Measurements from ENCODE around the gene RAPGEF2. TPM values are rescaled to one million over a fixed set of nuclear protein-coding genes. Genes with fewer than 3 reads are reported as not detected.
"Not testable (repeated sequence)": the region's sequence is repeated elsewhere in the genome, so short reads cannot be mapped to it uniquely, and the experiment has no call there.

Gene RAPGEF2
- total RNA-seq, 1 donor from 2014 or later: 32.4 TPM

GRCh38 chr4:159090255-159090654, 12.6 kb upstream of the RAPGEF2 start:
- Histone ChIP-seq H3K27ac (no peak overlapping the region), H3K27me3 (no peaks in the 10 kb centered on the region), H3K36me3 (no peaks in the 10 kb centered on the region), H3K9me3 (no peaks in the 10 kb centered on the region), H3K4me1 (no peaks in the 10 kb centered on the region), H3K4me3 (no peak overlapping the region)
- DNase-seq (ENCODE audit: extremely low spot score in 2 of 2): no peak
- intact Hi-C loops (cut with DNase I): no loop called here
- no peak for TF ChIP-seq POLR2AphosphoS5 (IDR thresholded peaks at IDR 0.05; ENCODE audit: insufficient read depth in 1 of 2, low read depth in 1 of 2)

GRCh38 chr4:159094156-159094555, 8.7 kb upstream of the RAPGEF2 start:
- H3K36me3 ChIP-seq; DNase-seq (ENCODE audit: extremely low spot score in 2 of 2); H3K4me1 ChIP-seq; H3K4me3 ChIP-seq; H3K9me3 ChIP-seq; H3K27ac ChIP-seq; H3K27me3 ChIP-seq; intact Hi-C loops (cut with DNase I): not testable (repeated sequence)

DNA sequence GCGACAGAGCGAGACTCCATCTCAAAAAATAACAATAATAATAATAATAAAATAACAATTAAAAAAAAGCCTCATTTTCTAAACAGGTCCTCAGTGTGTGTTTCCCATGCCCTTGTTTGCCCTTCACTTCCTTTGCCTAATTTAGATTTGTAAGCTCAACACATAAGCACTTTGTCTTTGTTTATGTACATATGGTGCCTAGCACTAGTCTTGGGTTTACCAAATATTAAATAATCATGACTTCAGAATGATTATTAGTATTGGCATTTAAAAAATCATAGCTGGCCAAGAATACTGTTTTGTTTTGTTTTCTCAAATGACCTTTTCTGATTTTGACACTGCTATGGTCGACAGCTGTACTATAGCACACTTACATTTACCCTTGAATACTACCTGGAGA, 6.4 kb upstream of the RAPGEF2 start:
- intact Hi-C loops (cut with DNase I): no loop called here
- TF ChIP-seq POLR2A (IDR thresholded peaks at IDR 0.05) (no peak), POLR2AphosphoS5 (IDR thresholded peaks at IDR 0.05; ENCODE audit: insufficient read depth in 1 of 2, low read depth in 1 of 2) (no peak), CTCF (IDR thresholded peaks at IDR 0.05) (no peak)
- Histone ChIP-seq H3K4me3 (no peak overlapping the region), H3K4me1 (no peaks in the 10 kb centered on the region), H3K27ac (no peak overlapping the region), H3K36me3 (no peaks in the 10 kb centered on the region), H3K27me3 (no peaks in the 10 kb centered on the region), H3K9me3 (no peaks in the 10 kb centered on the region)
- no peak for DNase-seq (ENCODE audit: extremely low spot score in 2 of 2)

- intact Hi-C loops (cut with DNase I): no loop called here
- TF ChIP-seq CTCF (IDR thresholded peaks at IDR 0.05) (no peak), POLR2AphosphoS5 (IDR thresholded peaks at IDR 0.05; ENCODE audit: insufficient read depth in 1 of 2, low read depth in 1 of 2) (no peak), POLR2A (IDR thresholded peaks at IDR 0.05) (no peak)
Measured at GRCh38 chr4:159097144-159097543, 5.7 kb upstream of the RAPGEF2 start.

DNA sequence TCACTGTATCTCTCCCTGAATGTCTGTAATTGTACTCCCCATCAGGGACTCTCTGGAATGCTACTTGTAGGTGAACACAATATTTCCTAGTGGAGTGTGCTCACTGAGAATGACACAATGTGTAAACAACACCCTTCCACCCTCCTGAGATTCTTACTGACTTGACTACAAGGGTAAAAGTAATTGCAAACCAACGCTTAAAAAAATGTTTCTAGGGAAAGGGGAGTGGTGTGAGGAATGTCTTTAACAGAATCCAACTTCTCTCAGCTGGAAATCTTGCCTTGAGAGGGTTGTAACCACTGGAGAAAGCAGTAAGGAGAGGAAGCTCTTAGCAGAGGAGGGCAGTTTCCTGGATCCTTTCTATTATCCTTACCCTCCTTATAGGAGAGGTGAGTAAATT, 5.1 kb upstream of the RAPGEF2 start:
- Histone ChIP-seq H3K27ac (no peak overlapping the region), H3K36me3 (no peaks in the 10 kb centered on the region), H3K9me3 (no peaks in the 10 kb centered on the region), H3K4me1 (peaks cover 5% of the 10 kb centered on the region), H3K27me3 (no peaks in the 10 kb centered on the region), H3K4me3 (no peak overlapping the region)
- TF ChIP-seq POLR2A (IDR thresholded peaks at IDR 0.05) (no peak), POLR2AphosphoS5 (IDR thresholded peaks at IDR 0.05; ENCODE audit: insufficient read depth in 1 of 2, low read depth in 1 of 2) (no peak), CTCF (IDR thresholded peaks at IDR 0.05) (no peak)
- no peak for DNase-seq (ENCODE audit: extremely low spot score in 2 of 2)
- intact Hi-C loops (cut with DNase I): no loop called here

More at GRCh38 chr4:159097144-159097543, 5.7 kb upstream of the RAPGEF2 start:
- no peak for DNase-seq (ENCODE audit: extremely low spot score in 2 of 2)
- Histone ChIP-seq H3K9me3 (no peaks in the 10 kb centered on the region), H3K27me3 (no peaks in the 10 kb centered on the region), H3K36me3 (no peaks in the 10 kb centered on the region), H3K4me3 (no peak overlapping the region), H3K27ac (no peak overlapping the region), H3K4me1 (peaks cover 2% of the 10 kb centered on the region)

GRCh38 chr4:159098482-159099127, 4.3 kb upstream of the RAPGEF2 start:
- intact Hi-C loops (cut with DNase I): no loop called here
- no peaks in the 10 kb centered on the region for H3K27me3 ChIP-seq

More at GRCh38 chr4:159098482-159099127, 4.3 kb upstream of the RAPGEF2 start:
- Histone ChIP-seq H3K4me1 (peaks cover 5% of the 10 kb centered on the region), H3K27ac (no peak overlapping the region), H3K4me3 (no peak overlapping the region), H3K36me3 (no peaks in the 10 kb centered on the region), H3K9me3 (no peaks in the 10 kb centered on the region)
- no peak for TF ChIP-seq CTCF (IDR thresholded peaks at IDR 0.05)
- TF ChIP-seq POLR2AphosphoS5 (IDR thresholded peaks at IDR 0.05; ENCODE audit: insufficient read depth in 1 of 2, low read depth in 1 of 2): no peak
- TF ChIP-seq POLR2A (IDR thresholded peaks at IDR 0.05): no peak
- DNase-seq (ENCODE audit: extremely low spot score in 2 of 2): no peak
